SK-N-SH treated with all-trans-retinoic acid at 6 μM for 48 hours (cell line): ENCODE results near the gene MET.

Experiments
- TOX ChIP-seq: fragments of 250-450 bp; sonication (Bioruptor Pico); IDR thresholded peaks from 2 replicates; pipeline ENCODE4 v1.8.0; 2021; ENCODE audit warnings: mild to moderate bottlenecking, moderate library complexity, borderline replicate concordance
- ZNF70 ChIP-seq: fragments of 450-650 bp; formaldehyde crosslinking; IDR thresholded peaks from 2 replicates; pipeline ENCODE4 v1.5.0; 2020; ENCODE audit warnings: mild to moderate bottlenecking, moderate library complexity
- TF ChIP-seq, protein P1 (sequence below): fragments of 250-450 bp; sonication (Bioruptor Pico); IDR thresholded peaks from 2 replicates; pipeline ENCODE4 v1.8.0; 2020; ENCODE audit warnings: mild to moderate bottlenecking, moderate library complexity, borderline replicate concordance

DNA sequence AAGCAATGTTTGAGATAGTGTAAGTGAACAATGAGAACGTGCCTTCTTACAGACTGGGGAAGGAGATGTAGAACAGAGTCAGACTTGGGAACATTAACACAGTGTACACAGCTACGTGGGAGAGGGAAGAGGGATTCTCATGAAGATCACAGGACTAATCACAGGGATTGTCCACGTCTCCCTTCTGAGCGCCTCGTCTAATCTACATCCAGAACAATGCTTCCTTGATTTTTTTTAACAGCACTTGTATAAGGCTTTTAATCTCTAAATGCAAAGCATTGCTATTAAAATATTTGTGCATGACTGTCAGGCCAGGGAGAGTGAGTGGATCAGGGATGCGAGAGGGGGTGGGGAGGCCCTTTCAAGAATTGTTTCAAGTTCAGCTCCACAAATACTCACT lies 62.7 kb downstream of the MET start:
- TF ChIP-seq, protein P1, sequence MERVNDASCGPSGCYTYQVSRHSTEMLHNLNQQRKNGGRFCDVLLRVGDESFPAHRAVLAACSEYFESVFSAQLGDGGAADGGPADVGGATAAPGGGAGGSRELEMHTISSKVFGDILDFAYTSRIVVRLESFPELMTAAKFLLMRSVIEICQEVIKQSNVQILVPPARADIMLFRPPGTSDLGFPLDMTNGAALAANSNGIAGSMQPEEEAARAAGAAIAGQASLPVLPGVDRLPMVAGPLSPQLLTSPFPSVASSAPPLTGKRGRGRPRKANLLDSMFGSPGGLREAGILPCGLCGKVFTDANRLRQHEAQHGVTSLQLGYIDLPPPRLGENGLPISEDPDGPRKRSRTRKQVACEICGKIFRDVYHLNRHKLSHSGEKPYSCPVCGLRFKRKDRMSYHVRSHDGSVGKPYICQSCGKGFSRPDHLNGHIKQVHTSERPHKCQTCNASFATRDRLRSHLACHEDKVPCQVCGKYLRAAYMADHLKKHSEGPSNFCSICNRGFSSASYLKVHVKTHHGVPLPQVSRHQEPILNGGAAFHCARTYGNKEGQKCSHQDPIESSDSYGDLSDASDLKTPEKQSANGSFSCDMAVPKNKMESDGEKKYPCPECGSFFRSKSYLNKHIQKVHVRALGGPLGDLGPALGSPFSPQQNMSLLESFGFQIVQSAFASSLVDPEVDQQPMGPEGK (CRISPR knock-in tag) = no peak
- TF ChIP-seq TOX (CRISPR knock-in tag) (no peak), ZNF70 (CRISPR knock-in tag) (no peak)
